ENCODE data around the gene RAB30. TPM values are rescaled to one million over a fixed set of nuclear protein-coding genes. Genes with fewer than 3 reads are reported as not detected.

The RAB30 gene
- total and polyA plus RNA-seq, 7 experiments from 2014 or later, result 7.4 to 50.2 (median 24.4) TPM

Other genes with a start within 250 kb of the RAB30 start
- 10 to 100 TPM; 19.9 to 42.3 (median 31.8) TPM for gene PRCP, start 171.5 kb downstream of the RAB30 start, total RNA-seq
- gene PRCP, start 171.5 kb downstream of the RAB30 start, polyA plus RNA-seq, result 10 to 100 TPM; 28.3 to 34.4 TPM
- 10 to 100 TPM in 1 of 5 experiments, 1 to 10 TPM in 2, under 1 TPM in 2; 0.57 to 12.7 (median 1.1) TPM for gene DDIAS, start 170.2 kb downstream of the RAB30 start, total RNA-seq
- 1 to 10 TPM in 1 of 2 donors, under 1 TPM in 1; 0.25 to 1.3 TPM for gene DDIAS, start 170.2 kb downstream of the RAB30 start, polyA plus RNA-seq
- 100 to 1,000 TPM in 4 of 5 experiments, 10 to 100 TPM in 1; 86.5 to 180 (median 172) TPM for gene PCF11, start 85.2 kb upstream of the RAB30 start, total RNA-seq
- 10 to 100 TPM; 32.0 to 36.4 TPM for gene PCF11, start 85.2 kb upstream of the RAB30 start, polyA plus RNA-seq
- 10 to 100 TPM in 1 of 5 experiments, 1 to 10 TPM in 4; 3.1 to 10.9 (median 7.0) TPM for gene ANKRD42, start 121.8 kb upstream of the RAB30 start, total RNA-seq
- gene ANKRD42, start 121.8 kb upstream of the RAB30 start, polyA plus RNA-seq, result 1 to 10 TPM; 4.4 to 4.6 TPM
- gene CCDC90B, start 214.5 kb upstream of the RAB30 start, total RNA-seq, result 10 to 100 TPM; 19.1 to 40.8 (median 27.8) TPM
- gene CCDC90B, start 214.5 kb upstream of the RAB30 start, polyA plus RNA-seq, result 10 to 100 TPM; 50.1 to 60.2 TPM

All from naive thymus-derived CD4-positive, alpha-beta T cell (primary cell).